ENCODE measurements around the gene CEND1.

The CEND1 gene

GRCh38 chr11:777288-778255 lies 12.3 kb downstream of the CEND1 start, which contains the start of gene GATD1:
Gene GATD1, minus strand, starts transcription at chr11:777487. Its CDS starts 25 bp downstream, at chr11:777462.
- TF ChIP-seq GATA2 (IDR thresholded peaks at IDR 0.05; ENCODE audit: low read depth, low read length), result no peak

DNA sequence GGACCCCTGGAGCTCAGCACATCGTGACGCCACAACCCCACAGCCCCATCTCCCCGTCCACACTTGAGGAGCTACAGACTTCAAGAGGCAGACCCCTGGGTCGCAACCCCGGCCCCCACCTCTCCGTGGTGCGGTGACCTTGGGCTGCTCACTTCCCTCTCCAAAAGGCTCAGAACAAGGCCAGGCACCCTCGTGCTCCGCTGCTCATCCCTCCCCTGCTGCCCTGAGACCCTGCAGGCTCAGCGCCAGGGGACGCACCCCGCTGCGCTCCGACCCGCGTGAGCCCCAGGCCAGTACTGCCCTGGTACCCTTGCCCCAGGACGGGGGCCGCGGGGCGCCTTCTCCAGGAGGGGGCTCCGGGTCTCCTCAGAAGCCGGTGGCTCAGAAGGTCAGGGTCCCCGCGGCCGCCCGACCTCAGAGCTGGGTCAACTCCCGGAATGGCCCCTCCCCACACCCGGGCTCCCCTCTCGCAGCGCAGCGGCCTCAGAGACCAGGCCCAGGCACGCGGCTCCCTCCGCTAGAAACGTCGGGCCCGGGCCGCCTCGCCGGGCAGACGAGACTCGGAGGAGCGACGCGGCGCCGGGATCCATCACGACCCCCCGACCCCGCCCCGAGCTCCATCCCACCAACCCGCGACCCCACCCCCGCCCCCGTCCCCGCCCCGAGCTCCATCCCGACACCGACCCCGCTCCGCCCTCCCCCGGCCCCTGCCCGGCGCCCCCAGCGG lies 13.2 kb downstream of the CEND1 start:
- TF ChIP-seq GATA2 (IDR thresholded peaks at IDR 0.05; ENCODE audit: low read depth, low read length), result no peak
- TF ChIP-seq GATA3 (IDR thresholded peaks at IDR 0.05; ENCODE audit: low read depth, low read length), result no peak

DNA sequence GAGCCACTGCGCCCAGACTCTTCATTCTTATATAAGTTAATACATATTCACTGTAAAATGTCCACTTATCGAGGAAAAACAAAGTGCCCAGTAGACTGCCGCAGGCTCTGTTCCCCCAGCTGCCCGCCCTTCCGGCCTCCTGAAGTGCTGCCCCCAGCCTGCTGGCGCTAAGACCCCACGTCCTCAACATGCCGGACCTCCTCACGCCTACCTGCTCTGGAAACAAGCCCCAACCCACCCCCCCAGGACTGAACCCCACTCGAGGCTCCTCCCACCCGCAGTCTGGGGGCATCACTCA lies 13.7 kb downstream of the CEND1 start:
- TF ChIP-seq GATA3 (IDR thresholded peaks at IDR 0.05; ENCODE audit: low read depth, low read length) (no peak), GATA2 (IDR thresholded peaks at IDR 0.05; ENCODE audit: low read depth, low read length) (no peak)

GRCh38 chr11:774873-775592 lies 14.9 kb downstream of the CEND1 start:
- no peak for TF ChIP-seq GATA3 (IDR thresholded peaks at IDR 0.05; ENCODE audit: low read depth, low read length)
- TF ChIP-seq GATA2 (IDR thresholded peaks at IDR 0.05; ENCODE audit: low read depth, low read length), result no peak

DNA sequence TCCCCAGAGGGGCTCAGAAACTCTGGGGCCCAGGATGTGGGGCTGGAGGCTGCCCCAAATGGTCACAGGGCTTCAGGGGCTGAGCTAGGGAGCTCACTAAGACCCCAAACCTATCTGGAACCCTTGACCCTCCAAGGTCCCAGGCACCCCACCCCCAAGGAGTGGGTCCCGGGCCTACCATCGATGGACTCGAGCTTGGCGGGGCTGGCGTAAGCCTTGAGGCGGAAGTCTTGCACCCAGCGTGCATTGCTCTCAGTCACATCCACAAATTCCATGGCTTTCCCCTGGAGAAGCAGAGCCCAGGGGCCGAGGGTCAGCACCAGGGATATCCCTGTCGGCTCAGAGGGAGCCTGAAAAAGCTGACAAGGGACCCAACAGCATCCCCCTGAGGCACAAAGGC lies 16.1 kb downstream of the CEND1 start:
- TF ChIP-seq GATA2 (IDR thresholded peaks at IDR 0.05; ENCODE audit: low read depth, low read length), result no peak
- no peak for TF ChIP-seq GATA3 (IDR thresholded peaks at IDR 0.05; ENCODE audit: low read depth, low read length)

- TF ChIP-seq GATA3 (IDR thresholded peaks at IDR 0.05; ENCODE audit: low read depth, low read length) (no peak), GATA2 (IDR thresholded peaks at IDR 0.05; ENCODE audit: low read depth, low read length) (no peak)
Measured at GRCh38 chr11:773425-773824, 16.5 kb downstream of the CEND1 start.

- TF ChIP-seq GATA3 (IDR thresholded peaks at IDR 0.05; ENCODE audit: low read depth, low read length) (no peak), GATA2 (IDR thresholded peaks at IDR 0.05; ENCODE audit: low read depth, low read length) (no peak)
Measured at GRCh38 chr11:772429-773390, 17.2 kb downstream of the CEND1 start.

- no peak for TF ChIP-seq GATA3 (IDR thresholded peaks at IDR 0.05; ENCODE audit: low read depth, low read length)
- TF ChIP-seq GATA2 (IDR thresholded peaks at IDR 0.05; ENCODE audit: low read depth, low read length), result no peak
Measured at GRCh38 chr11:771617-772204, 18.2 kb downstream of the CEND1 start.

GRCh38 chr11:770642-771616 lies 19.0 kb downstream of the CEND1 start:
- no peak for TF ChIP-seq GATA2 (IDR thresholded peaks at IDR 0.05; ENCODE audit: low read depth, low read length)
- no peak for TF ChIP-seq GATA3 (IDR thresholded peaks at IDR 0.05; ENCODE audit: low read depth, low read length)

DNA sequence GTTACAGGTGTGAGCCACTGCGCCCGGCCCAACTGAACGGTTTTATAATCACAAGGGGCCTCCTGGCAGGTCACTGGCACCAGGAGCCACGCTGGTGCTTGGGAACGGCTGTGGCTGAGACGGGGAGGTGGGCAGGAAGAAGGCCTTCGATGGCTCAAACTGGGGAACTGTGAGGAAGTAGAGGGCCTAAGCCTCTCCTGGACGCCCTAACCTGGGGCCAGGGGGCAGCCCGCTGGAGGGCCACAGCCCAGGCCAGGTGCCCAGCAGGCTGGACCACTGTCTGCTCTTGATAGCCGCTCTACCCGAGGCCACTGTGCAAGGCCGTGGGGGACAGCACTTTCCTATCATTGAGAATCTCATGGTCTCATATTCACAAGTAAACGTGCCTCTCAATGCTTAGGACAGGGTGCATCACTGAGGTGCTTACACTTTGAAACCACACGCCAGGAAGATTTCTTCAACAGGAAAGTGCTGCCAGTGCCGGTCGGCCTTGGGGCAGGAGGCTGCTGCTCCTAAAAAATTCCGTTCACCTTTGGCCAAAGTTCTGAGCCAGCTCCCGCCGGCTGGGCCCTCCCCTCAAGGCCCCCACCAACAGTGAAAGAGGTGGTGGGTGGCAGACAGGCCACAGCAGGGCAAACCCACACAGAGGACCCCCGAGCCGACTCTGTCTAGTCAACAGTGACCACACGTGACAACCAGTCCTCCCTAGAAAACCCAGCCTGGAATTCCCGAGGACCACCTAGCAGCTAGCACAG lies 19.8 kb downstream of the CEND1 start:
- no peak for TF ChIP-seq GATA3 (IDR thresholded peaks at IDR 0.05; ENCODE audit: low read depth, low read length)
- TF ChIP-seq GATA2 (IDR thresholded peaks at IDR 0.05; ENCODE audit: low read depth, low read length), result no peak

DNA sequence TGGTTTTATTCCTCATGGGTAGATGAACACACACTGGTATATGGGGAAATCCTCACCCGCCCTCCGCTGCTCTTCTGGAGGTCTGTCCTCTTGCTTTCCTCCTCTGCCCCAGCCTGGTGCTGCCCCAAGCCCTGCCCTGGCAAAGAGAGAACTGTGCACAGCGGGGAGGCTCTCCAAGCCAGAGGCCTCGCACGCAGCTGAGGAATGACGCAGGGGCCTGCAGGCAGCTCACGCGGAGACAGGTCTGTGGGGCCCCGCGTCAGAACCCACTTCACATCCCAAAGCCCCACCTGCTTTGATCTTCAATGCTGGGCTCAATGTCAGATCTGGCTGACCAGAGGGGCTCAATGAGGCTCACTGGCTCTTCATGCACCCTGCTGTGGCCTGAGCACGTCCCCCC lies 22.7 kb downstream of the CEND1 start:
- TF ChIP-seq GATA3 (IDR thresholded peaks at IDR 0.05; ENCODE audit: low read depth, low read length) (no peak), GATA2 (IDR thresholded peaks at IDR 0.05; ENCODE audit: low read depth, low read length) (no peak)

Data from SH-SY5Y (cell line).